ENCODE data around the gene REEP3.

DNA sequence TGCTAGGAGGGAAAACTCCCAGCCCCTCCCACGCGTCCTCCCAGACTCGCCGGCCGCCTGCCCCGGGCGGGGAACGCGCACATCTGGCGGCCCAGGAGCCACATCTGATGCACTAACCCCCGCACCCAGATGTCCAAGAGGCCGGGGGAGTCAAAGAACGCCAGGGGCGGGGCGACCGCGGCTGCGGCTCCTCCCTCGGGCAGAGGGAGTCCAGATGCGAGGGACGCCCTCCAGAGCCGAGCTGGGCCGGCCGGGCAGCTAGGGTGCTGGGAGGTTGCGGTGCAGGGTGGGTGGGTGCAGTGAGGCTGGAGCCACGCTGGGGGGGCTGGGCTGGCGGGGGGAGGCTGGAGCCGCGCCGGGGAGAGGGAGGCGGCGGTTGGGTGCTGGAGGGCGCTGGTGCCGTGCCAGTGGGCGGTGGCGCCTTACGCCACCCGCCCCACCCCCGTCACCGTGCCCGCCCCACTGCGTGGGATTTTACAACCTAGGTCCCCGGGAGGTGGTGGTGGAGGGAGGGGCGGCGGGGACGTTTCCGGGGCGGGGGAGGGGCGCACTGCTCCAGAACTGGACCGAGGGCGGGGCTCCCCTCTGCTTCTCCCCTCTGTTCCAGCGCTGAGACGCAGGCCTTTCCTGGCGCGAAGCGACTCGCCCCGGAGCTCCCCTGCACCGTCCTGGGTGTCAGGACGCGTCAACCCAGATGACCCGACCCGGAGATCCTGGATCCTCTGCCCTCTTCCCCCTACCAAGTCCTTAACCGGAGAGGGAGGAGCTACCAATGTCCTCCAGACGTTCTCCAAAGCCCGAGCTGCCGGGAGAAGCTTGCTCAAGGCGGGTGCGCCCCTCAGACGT lies 109.1 kb downstream of the REEP3 start:
- no peak for TF ChIP-seq CTCF (IDR thresholded peaks at IDR 0.05; ENCODE audit: control extremely low read depth in 1 of 3, insufficient read depth in 1 of 3, low read depth in 1 of 3, low read length in 3 of 3)
- TF ChIP-seq, protein P1, sequence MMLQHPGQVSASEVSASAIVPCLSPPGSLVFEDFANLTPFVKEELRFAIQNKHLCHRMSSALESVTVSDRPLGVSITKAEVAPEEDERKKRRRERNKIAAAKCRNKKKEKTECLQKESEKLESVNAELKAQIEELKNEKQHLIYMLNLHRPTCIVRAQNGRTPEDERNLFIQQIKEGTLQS (IDR thresholded peaks at IDR 0.05; ENCODE audit: insufficient read depth, low read depth, low read length), result no peak
- peak; percentile 78 for TF ChIP-seq POLR2AphosphoS5 (IDR thresholded peaks at IDR 0.05; ENCODE audit: low read depth, low read length)
- TF ChIP-seq GABPA (IDR thresholded peaks at IDR 0.05; ENCODE audit: borderline replicate concordance, insufficient read depth, low read length), result no peak
- TF ChIP-seq ZNF274 (IDR thresholded peaks at IDR 0.05; ENCODE audit: borderline replicate concordance, extremely low read depth, low read length), result no peak
- no peak for TF ChIP-seq USF2 (IDR thresholded peaks at IDR 0.05; ENCODE audit: low read length)

Data from H1 (cell line).